HUES48 (cell line): ENCODE measurements around the gene SKA2.

Experiments used
- H3K27ac ChIP-seq: one replicate; pipeline ENCODE4 v1.7.0; 2013; ENCODE audit warnings: low read depth, low read length, inconsistent platforms
- H3K27me3 ChIP-seq: 2 replicates; pipeline ENCODE4 v1.6.1; 2013; ENCODE audit warnings: mild to moderate bottlenecking, low read length; ENCODE audit not compliant: control insufficient read depth, insufficient read depth
- H3K36me3 ChIP-seq: 2 replicates; pipeline ENCODE4 v1.6.1; 2013; ENCODE audit warnings: low read length; ENCODE audit not compliant: control insufficient read depth, insufficient read depth
- H3K4me1 ChIP-seq: 2 replicates; pipeline ENCODE4 v1.6.1; 2013; ENCODE audit warnings: mild to moderate bottlenecking, low read length; ENCODE audit not compliant: control insufficient read depth, insufficient read depth
- H3K4me3 ChIP-seq: 2 replicates; pipeline ENCODE4 v1.5.1; 2013; ENCODE audit warnings: mild to moderate bottlenecking, low read depth, low read length
- H3K9ac ChIP-seq: 2 replicates; pipeline ENCODE4 v1.6.1; 2013; ENCODE audit warnings: mild to moderate bottlenecking, low read depth, low read length, moderate library complexity
- H3K9me3 ChIP-seq: 2 replicates; pipeline ENCODE4 v1.6.1; 2013; ENCODE audit warnings: low read length; ENCODE audit not compliant: control insufficient read depth, insufficient read depth

SKA2 gene

DNA sequence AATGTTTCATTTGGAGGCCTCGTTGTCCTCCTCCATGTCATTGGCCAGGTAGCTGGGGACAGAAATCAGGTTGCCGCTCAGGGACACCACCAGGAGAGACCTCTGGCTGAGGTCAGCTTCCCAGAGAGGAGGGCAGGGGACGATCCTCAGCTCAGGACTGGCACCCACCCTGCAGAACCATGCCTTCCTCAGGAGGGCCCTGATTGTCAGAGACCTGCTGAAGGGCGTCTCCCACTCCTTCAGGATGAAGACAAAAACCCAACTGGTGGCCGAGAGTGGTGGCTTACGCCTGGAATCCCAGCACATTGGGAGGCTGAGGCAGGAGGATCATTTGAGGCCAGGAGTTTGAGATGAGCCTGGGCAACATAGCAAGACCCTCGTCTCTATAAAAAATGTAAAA lies 20.1 kb upstream of the SKA2 start:
- Histone ChIP-seq H3K4me3 (no peak overlapping the region), H3K36me3 (peaks cover 48% of the 10 kb centered on the region), H3K4me1 (no peaks in the 10 kb centered on the region), H3K27ac (no peak overlapping the region), H3K27me3 (no peaks in the 10 kb centered on the region), H3K9me3 (no peaks in the 10 kb centered on the region), H3K9ac (no peak overlapping the region)

DNA sequence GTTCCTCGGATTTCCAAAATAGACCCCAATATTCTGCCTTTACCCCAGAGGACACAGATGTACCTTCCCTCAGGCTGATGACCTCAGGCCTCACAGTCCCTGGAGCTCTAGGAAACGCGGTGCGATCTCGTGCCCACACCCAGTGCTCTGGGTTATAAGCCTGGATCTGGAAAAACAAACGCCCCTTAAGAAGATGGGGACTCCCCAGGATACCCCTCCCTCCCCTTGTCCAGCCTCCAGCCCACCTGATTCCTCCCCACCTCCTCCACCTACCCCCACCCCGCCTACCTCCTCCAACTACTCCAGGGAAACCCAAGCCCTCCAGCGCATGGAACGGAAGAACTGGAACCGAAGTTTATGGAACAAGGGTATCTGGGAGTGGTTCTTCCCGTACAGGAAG lies 19.7 kb upstream of the SKA2 start:
- Histone ChIP-seq H3K27me3 (no peaks in the 10 kb centered on the region), H3K4me3 (no peak overlapping the region), H3K36me3 (peaks cover 52% of the 10 kb centered on the region), H3K27ac (no peak overlapping the region), H3K4me1 (no peaks in the 10 kb centered on the region), H3K9me3 (no peaks in the 10 kb centered on the region), H3K9ac (no peak overlapping the region)

DNA sequence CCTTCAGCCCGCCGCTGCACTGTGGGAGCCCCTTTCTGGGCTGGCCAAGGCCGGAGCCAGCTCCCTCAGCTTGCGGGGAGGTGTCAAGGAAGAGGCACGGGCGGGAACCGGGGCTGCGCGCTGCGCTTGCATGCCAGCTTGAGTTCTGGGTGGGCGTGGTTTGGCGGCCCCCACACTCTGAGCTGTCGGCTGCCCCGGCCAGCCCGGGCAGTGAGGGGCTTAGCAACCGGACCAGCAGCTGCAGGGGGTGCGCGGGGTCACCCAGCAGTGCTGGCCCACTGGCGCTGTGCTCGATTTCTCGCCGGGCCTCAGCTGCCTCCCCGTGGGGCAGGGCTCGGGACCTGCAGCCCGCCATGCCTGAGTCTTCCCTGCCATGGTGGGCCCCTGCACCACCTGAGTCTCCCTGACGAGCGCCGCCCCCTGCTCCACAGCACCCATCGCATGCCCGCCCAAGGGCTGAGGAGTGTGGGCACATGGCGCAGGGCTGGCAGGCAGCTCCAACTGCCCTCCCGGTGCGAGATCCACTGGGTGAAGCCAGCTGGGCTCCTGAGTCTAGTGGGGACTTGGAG lies 17.5 kb upstream of the SKA2 start:
- Histone ChIP-seq H3K36me3 (peaks cover 56% of the 10 kb centered on the region), H3K27me3 (no peaks in the 10 kb centered on the region), H3K4me1 (no peaks in the 10 kb centered on the region), H3K9ac (no peak overlapping the region), H3K9me3 (no peaks in the 10 kb centered on the region), H3K27ac (no peak overlapping the region), H3K4me3 (no peak overlapping the region)

GRCh38 chr17:59167571-59168001 lies 12.6 kb upstream of the SKA2 start:
- no peaks in the 10 kb centered on the region for H3K27me3 ChIP-seq
- H3K36me3 ChIP-seq = peaks cover 31% of the 10 kb centered on the region
- no peak overlapping the region for H3K4me3 ChIP-seq
- H3K4me1 ChIP-seq = 0 out of 2 replicates have a peak, but pooled peaks cover 4% of the 10 kb centered on the region
- H3K27ac ChIP-seq = no peak overlapping the region
- no peaks in the 10 kb centered on the region for H3K9me3 ChIP-seq
- no peak overlapping the region for H3K9ac ChIP-seq

DNA sequence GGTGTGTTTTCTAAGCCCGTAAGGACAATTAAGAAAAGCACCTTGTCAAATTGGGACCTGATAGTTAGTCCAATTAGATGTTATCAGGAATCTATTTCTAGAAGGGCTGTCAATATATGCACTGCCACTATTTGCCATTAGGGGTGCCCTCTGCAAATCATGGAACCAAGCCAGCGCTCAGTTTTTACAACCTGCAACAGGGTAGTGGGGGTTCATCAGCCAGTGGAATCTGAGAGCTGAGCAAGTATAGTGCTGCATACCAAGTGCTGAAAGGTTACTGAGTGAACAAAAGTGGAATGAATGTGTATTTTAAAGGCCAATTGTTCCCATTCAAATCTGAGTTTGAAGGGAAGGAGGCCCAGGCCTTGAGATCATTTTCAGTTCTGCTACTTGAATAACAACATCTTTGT lies 11.0 kb upstream of the SKA2 start:
- H3K36me3 ChIP-seq = peaks cover 23% of the 10 kb centered on the region
- H3K4me1 ChIP-seq = 0 out of 2 replicates have a peak, but pooled peaks cover 4% of the 10 kb centered on the region
- H3K9me3 ChIP-seq = no peaks in the 10 kb centered on the region
- H3K27ac ChIP-seq = peak overlapping the region; percentile 32
- no peaks in the 10 kb centered on the region for H3K27me3 ChIP-seq
- H3K9ac ChIP-seq = no peak overlapping the region
- no peak overlapping the region for H3K4me3 ChIP-seq

GRCh38 chr17:59161477-59161876 lies 6.5 kb upstream of the SKA2 start:
- no peaks in the 10 kb centered on the region for H3K27me3 ChIP-seq
- no peaks in the 10 kb centered on the region for H3K9me3 ChIP-seq
- 0 out of 2 replicates have a peak, but pooled peaks cover 4% of the 10 kb centered on the region for H3K4me1 ChIP-seq
- H3K9ac ChIP-seq = no peak overlapping the region
- no peak overlapping the region for H3K27ac ChIP-seq
- 0 out of 2 replicates have a peak, but pooled peaks cover 12% of the 10 kb centered on the region for H3K36me3 ChIP-seq
- H3K4me3 ChIP-seq = no peak overlapping the region

GRCh38 chr17:59160157-59161025 lies 5.4 kb upstream of the SKA2 start:
- no peak overlapping the region for H3K9ac ChIP-seq
- H3K27ac ChIP-seq = no peak overlapping the region
- no peak overlapping the region for H3K4me3 ChIP-seq
- H3K36me3 ChIP-seq = 0 out of 2 replicates have a peak, but pooled peaks cover 12% of the 10 kb centered on the region
- H3K4me1 ChIP-seq = no peaks in the 10 kb centered on the region
- no peaks in the 10 kb centered on the region for H3K27me3 ChIP-seq
- H3K9me3 ChIP-seq = no peaks in the 10 kb centered on the region

DNA sequence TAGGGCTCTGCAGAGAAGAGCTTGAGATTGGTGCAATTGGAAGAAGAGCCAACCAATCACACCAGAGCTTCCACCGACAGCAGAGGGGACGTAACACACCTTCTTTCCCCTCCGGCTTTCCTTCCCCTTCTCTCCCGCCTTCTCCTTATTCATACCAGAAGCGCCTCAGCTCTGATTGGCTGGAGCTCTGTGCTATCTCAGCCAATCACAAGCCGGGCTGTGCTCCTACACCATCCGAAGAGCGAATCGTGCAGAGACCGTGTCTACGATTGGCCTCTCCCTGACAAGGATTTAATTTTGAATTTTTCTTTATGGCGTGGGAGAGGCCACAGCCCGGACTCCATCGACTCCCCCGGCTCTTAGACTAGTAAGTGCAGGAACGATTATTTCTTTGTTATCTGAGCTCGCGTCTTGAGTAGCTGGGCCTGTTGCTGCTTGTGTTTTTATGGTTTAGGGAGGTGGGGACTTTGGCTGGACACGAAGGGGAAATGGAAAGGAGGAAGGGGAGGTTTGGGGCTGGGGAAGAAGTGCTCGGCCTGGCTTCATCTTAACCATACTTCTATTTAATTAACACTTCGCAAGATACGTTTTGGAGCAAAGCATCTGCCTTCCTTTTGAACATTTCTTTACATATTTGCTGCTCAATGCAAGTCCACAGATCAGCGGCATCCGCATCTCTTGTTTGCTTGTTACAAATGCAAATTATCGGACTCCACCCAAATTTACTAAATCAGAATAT lies 622 bp upstream of the SKA2 start, which contains the start of gene PRR11:
Gene PRR11 (plus strand): TSS at position 308 of the 739 bp plus-strand sequence. CDS start 14,007 bp downstream, outside the sequence.
- Histone ChIP-seq H3K4me1 (peaks cover 26% of the 10 kb centered on the region), H3K9me3 (no peaks in the 10 kb centered on the region), H3K27me3 (no peaks in the 10 kb centered on the region), H3K4me3 (peak within 1 kb of the TSS; percentile 68), H3K27ac (peak within 1 kb of the TSS; percentile 98), H3K9ac (peak within 1 kb of the TSS; percentile 88), H3K36me3 (0 out of 2 replicates have a peak, but pooled peaks cover 4% of the 10 kb centered on the region)

- Histone ChIP-seq H3K36me3 (0 out of 2 replicates have a peak, but pooled peaks cover 2% of the 10 kb centered on the region), H3K4me1 (peaks cover 26% of the 10 kb centered on the region), H3K27me3 (no peaks in the 10 kb centered on the region), H3K9me3 (no peaks in the 10 kb centered on the region), H3K27ac (peak overlapping the region; percentile 98), H3K4me3 (peak overlapping the region; percentile 68), H3K9ac (peak overlapping the region; percentile 88)
These were observed 680 bp downstream of the SKA2 start for GRCh38 chr17:59154292-59154720.

DNA sequence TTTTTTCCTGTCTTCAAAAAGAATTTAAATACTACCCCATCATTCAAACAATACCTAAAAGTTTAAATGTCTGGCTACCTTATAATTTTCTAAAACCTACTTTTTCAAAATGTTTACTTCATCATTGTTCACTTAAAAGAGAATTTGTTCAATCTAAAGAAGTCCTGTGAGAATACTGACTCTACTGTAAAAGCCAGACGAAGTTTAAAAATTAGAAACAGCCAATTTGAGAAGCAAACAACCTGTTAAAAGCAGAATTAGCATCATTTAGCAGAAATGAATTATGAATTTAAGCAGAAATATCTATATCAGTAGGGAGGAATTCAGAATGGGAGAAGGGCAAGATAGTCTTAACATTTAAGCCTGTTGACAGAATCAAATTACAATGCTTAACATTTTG lies 2.1 kb downstream of the SKA2 start:
- H3K27ac ChIP-seq = no peak overlapping the region
- H3K4me3 ChIP-seq = peak overlapping the region; percentile 68

More for the DNA sequence above, 2.1 kb downstream of the SKA2 start:
- Histone ChIP-seq H3K27me3 (no peaks in the 10 kb centered on the region), H3K9me3 (no peaks in the 10 kb centered on the region), H3K36me3 (no peaks in the 10 kb centered on the region), H3K4me1 (peaks cover 26% of the 10 kb centered on the region), H3K9ac (no peak overlapping the region; the same call in 1 of the 2 replicates)
